GM10266 (cell line): Measurements from ENCODE around the gene COL25A1.

Source experiments
- DNase-seq: peaks from one replicate; pipeline ENCODE4 v3.0.0; 2012; ENCODE audit errors: extremely low spot score
- CTCF ChIP-seq: IDR thresholded peaks from 2 replicates; pipeline ENCODE4 v1.5.1; 2012; ENCODE audit warnings: mild to moderate bottlenecking, low read depth; ENCODE audit not compliant: control insufficient read depth, insufficient read depth; ENCODE audit errors: missing control alignments

COL25A1 gene

GRCh38 chr4:108763986-108764385 lies 538.5 kb downstream of the COL25A1 start:
- no peak for TF ChIP-seq CTCF
- DNase-seq, result no peak

- no peak for TF ChIP-seq CTCF
- no peak for DNase-seq
These were observed 539.2 kb downstream of the COL25A1 start for GRCh38 chr4:108763226-108763593.

GRCh38 chr4:108762559-108763225 lies 539.8 kb downstream of the COL25A1 start, which contains the start of gene ETNPPL:
TSS of gene ETNPPL (minus strand) at chr4:108763053. CDS start at chr4:108762898, 155 bp downstream.
- no peak for DNase-seq
- TF ChIP-seq CTCF, result no peak
